HG02943 (cell line): ENCODE measurements around the gene LRP4.

ENCODE experiments used
- ATAC-seq: cut with Tn5 transposase; IDR thresholded peaks from one replicate; pipeline ENCODE4 v1.9.1; 2021; ENCODE audit warnings: mild to moderate bottlenecking, low read depth, moderate library complexity; ENCODE audit not compliant: unreplicated experiment

LRP4 gene

GRCh38 chr11:46896719-46897406 is 21.5 kb downstream of the LRP4 start:
- ATAC-seq = no peak

GRCh38 chr11:46895821-46896220 is 22.5 kb downstream of the LRP4 start:
- ATAC-seq = no peak

GRCh38 chr11:46894961-46895360 is 23.4 kb downstream of the LRP4 start:
- ATAC-seq = no peak

GRCh38 chr11:46894506-46894905 is 23.8 kb downstream of the LRP4 start:
- no peak for ATAC-seq

- no peak for ATAC-seq
These were observed 25.5 kb downstream of the LRP4 start for GRCh38 chr11:46892838-46893237.

- ATAC-seq = no peak
These were observed 26.2 kb downstream of the LRP4 start for GRCh38 chr11:46892109-46892508.

GRCh38 chr11:46890665-46891064 is 27.7 kb downstream of the LRP4 start:
- ATAC-seq = no peak

GRCh38 chr11:46889689-46890475 is 28.5 kb downstream of the LRP4 start:
- ATAC-seq = no peak

GRCh38 chr11:46889251-46889650 is 29.1 kb downstream of the LRP4 start:
- ATAC-seq = no peak

- ATAC-seq = no peak
These were observed 29.7 kb downstream of the LRP4 start for GRCh38 chr11:46888636-46889035.

- ATAC-seq = no peak
These were observed 32.1 kb downstream of the LRP4 start for GRCh38 chr11:46886211-46886610.

- ATAC-seq = no peak
These were observed 39.2 kb downstream of the LRP4 start for GRCh38 chr11:46879056-46879585.

- ATAC-seq = no peak
These were observed 40.8 kb downstream of the LRP4 start for GRCh38 chr11:46877580-46877979.

- ATAC-seq = no peak
These were observed 41.9 kb downstream of the LRP4 start for GRCh38 chr11:46876471-46876870.

GRCh38 chr11:46874586-46874985 is 43.8 kb downstream of the LRP4 start:
- ATAC-seq = no peak

- ATAC-seq = no peak
These were observed 49.4 kb downstream of the LRP4 start for GRCh38 chr11:46868912-46869311.

GRCh38 chr11:46865340-46865739 is 53.0 kb downstream of the LRP4 start:
- no peak for ATAC-seq

- ATAC-seq = no peak
These were observed 58.1 kb downstream of the LRP4 start for GRCh38 chr11:46860218-46860617.

GRCh38 chr11:46858920-46859546 is 59.3 kb downstream of the LRP4 start:
- ATAC-seq = no peak

- ATAC-seq = no peak
These were observed 60.7 kb downstream of the LRP4 start for GRCh38 chr11:46857666-46858065.

GRCh38 chr11:46856605-46857343 is 61.6 kb downstream of the LRP4 start:
- ATAC-seq = no peak
